ENCODE measurements around the gene ENTPD8. TPM values are rescaled to one million over a fixed set of nuclear protein-coding genes. Genes with fewer than 3 reads are reported as not detected.

The ENTPD8 gene
- total RNA-seq, 2 experiments from 2014 or later, result not detected

DNA sequence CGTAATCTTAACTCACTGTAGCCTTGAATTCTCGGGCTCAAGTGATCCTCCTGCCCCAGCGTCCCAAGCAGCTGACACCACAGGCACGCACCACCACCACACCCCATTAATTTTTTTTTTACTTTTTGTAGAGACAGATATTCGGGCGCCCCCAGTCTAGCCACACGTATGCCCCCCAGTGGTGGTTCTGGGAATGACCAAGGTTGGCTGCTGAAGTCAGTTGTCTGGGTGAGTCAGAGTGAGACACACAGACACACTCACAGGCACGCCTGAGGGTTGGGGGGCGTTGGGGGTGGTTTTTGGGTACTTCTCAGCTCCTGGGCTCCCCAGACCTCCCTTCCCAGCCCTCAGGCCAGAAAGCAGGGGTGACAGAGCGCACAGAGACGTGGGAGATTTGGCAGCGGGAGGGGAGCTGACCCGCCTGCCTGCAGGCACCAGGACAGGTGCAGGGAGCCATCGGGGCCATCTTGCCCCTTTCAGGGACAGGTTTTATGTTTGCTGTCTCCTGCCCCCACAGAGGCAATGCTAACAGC lies 4.2 kb upstream of the ENTPD8 start:
- Mint-ChIP-seq H3K9me3 (no peaks in the 10 kb centered on the region), H3K36me3 (ENCODE audit: low read depth) (peaks cover 15% of the 10 kb centered on the region), H3K27me3 (peaks cover 18% of the 10 kb centered on the region), H3K4me1 (ENCODE audit: low read depth) (peaks cover 16% of the 10 kb centered on the region), H3K27ac (no peak overlapping the region), H3K4me3 (no peak overlapping the region)
- ATAC-seq (peak; percentile 96), DNase-seq (peak; percentile 94)
- ChIA-PET POLR2A (interaction anchor here (0.9 to 1.2 kb wide), 2 partner anchors 17 to 22 kb away, joined by 3 to 4 read pairs; partner anchors contain the start of gene NOXA1), CTCF (interaction anchor here (0.7 to 2.1 kb wide), 10 partner anchors 11 to 159 kb away, joined by 3 to 8 read pairs (median 3); partner anchors contain the start of genes MRPL41 and NSMF)
- TF ChIP-seq, protein P1, sequence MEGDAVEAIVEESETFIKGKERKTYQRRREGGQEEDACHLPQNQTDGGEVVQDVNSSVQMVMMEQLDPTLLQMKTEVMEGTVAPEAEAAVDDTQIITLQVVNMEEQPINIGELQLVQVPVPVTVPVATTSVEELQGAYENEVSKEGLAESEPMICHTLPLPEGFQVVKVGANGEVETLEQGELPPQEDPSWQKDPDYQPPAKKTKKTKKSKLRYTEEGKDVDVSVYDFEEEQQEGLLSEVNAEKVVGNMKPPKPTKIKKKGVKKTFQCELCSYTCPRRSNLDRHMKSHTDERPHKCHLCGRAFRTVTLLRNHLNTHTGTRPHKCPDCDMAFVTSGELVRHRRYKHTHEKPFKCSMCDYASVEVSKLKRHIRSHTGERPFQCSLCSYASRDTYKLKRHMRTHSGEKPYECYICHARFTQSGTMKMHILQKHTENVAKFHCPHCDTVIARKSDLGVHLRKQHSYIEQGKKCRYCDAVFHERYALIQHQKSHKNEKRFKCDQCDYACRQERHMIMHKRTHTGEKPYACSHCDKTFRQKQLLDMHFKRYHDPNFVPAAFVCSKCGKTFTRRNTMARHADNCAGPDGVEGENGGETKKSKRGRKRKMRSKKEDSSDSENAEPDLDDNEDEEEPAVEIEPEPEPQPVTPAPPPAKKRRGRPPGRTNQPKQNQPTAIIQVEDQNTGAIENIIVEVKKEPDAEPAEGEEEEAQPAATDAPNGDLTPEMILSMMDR (IDR thresholded peaks at IDR 0.05), result peak; percentile 80
- intact Hi-C loops (cut with micrococcal nuclease), result no loop called here

DNA sequence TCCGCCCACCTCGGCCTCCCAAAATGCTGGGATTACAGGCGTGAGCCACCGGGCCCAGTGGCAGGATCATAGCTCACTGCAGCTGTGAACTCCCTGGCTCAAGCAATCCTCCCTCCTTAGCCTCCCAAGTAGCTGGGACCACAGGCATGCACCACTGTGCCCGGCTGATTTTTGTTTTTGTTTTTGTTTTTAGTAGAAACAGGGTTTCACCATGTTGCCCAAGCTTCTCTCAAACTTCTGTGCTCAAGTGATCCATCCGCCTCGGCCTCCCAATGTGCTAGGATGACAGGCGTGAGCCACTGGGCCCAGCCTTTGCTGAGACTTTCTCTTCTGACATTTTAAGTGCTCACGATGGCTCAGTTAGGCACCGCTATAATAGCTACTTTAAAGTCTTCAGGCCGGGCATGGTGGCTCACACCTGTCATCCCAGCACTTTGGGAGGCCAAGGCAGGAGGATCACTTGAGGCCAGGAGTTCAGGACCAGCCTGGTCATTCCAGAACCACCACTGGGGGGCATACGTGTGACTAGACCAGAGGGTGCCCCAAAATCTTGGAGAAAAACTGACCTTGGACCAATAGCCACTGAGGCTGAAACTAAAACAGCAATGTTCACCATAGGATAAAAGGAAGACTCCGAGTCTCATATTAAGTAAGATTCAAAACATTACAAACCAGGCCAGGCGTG lies 3.1 kb upstream of the ENTPD8 start:
- Mint-ChIP-seq H3K9me3 (no peaks in the 10 kb centered on the region), H3K27ac (no peak overlapping the region), H3K4me3 (no peak overlapping the region), H3K27me3 (peaks cover 18% of the 10 kb centered on the region), H3K4me1 (ENCODE audit: low read depth) (peaks cover 13% of the 10 kb centered on the region), H3K36me3 (ENCODE audit: low read depth) (peaks cover 6% of the 10 kb centered on the region)
- TF ChIP-seq, protein P1 (IDR thresholded peaks at IDR 0.05), result no peak
- POLR2A ChIA-PET, result interaction anchor here (0.6 to 1.0 kb wide), 3 partner anchors 11 to 21 kb away, joined by 3 to 10 read pairs (median 3); partner anchors contain the start of genes EXD3 and NOXA1
- ATAC-seq, result no peak
- CTCF ChIA-PET, result interaction anchor here (1.0 to 2.8 kb wide), 8 partner anchors 12 to 159 kb away, joined by 3 to 8 read pairs (median 5); partner anchors contain the start of genes EXD3 and NOXA1
- DNase-seq, result no peak
- intact Hi-C loops (cut with micrococcal nuclease), result no loop called here

GRCh38 chr9:137441935-137442321 lies 771 bp upstream of the ENTPD8 start:
- ATAC-seq (no peak), DNase-seq (no peak)
- ChIA-PET CTCF (interaction anchor here (0.7 to 1.1 kb wide), 4 partner anchors 19 to 155 kb away, joined by 3 read pairs; partner anchors contain the start of gene EXD3), POLR2A (interaction anchor here (0.7 kb wide), 1 partner anchor 13 kb away, joined by 3 read pairs; no protein-coding TSS in a partner anchor)
- Mint-ChIP-seq H3K9me3 (no peaks in the 10 kb centered on the region), H3K36me3 (ENCODE audit: low read depth) (no peaks in the 10 kb centered on the region), H3K27ac (no peak overlapping the region), H3K27me3 (peaks cover 18% of the 10 kb centered on the region), H3K4me3 (peak overlapping the region; percentile 39), H3K4me1 (ENCODE audit: low read depth) (peaks cover 13% of the 10 kb centered on the region)
- TF ChIP-seq, protein P1 (IDR thresholded peaks at IDR 0.05), result no peak
- intact Hi-C loops (cut with micrococcal nuclease), result no loop called here

GRCh38 chr9:137439158-137439714 lies 1.9 kb downstream of the ENTPD8 start:
- H3K4me3 Mint-ChIP-seq, result no peak overlapping the region
- no peaks in the 10 kb centered on the region for H3K9me3 Mint-ChIP-seq
- POLR2A ChIA-PET, result interaction anchor here (0.9 kb wide), 1 partner anchor 23 kb away, joined by 3 read pairs; no protein-coding TSS in a partner anchor
- H3K4me1 Mint-ChIP-seq (ENCODE audit: low read depth), result peaks cover 2% of the 10 kb centered on the region
- intact Hi-C loops (cut with micrococcal nuclease), result no loop called here
- TF ChIP-seq, protein P1 (IDR thresholded peaks at IDR 0.05), result no peak
- H3K27me3 Mint-ChIP-seq, result peaks cover 13% of the 10 kb centered on the region
- DNase-seq, result no peak
- CTCF ChIA-PET, result no interaction called here
- no peak overlapping the region for H3K27ac Mint-ChIP-seq
- no peak for ATAC-seq
- no peaks in the 10 kb centered on the region for H3K36me3 Mint-ChIP-seq (ENCODE audit: low read depth)
